GM12872 (cell line): ENCODE measurements around the gene PRKCZ.

Experiments
- CTCF ChIP-seq: IDR thresholded peaks from 3 replicates; pipeline ENCODE4 v1.5.1; 2011; ENCODE audit warnings: low read depth, mild to moderate bottlenecking, low read length, moderate library complexity; ENCODE audit not compliant: insufficient read depth

The PRKCZ gene

GRCh38 chr1:2021550-2021949 lies 28.7 kb upstream of the PRKCZ start:
- no peak for TF ChIP-seq CTCF

- TF ChIP-seq CTCF = no peak
These were observed 28.0 kb upstream of the PRKCZ start for GRCh38 chr1:2022063-2022770.

GRCh38 chr1:2023187-2023586 lies 27.0 kb upstream of the PRKCZ start:
- no peak for TF ChIP-seq CTCF

GRCh38 chr1:2024451-2024850 lies 25.8 kb upstream of the PRKCZ start:
- TF ChIP-seq CTCF = no peak

GRCh38 chr1:2024887-2025286 lies 25.3 kb upstream of the PRKCZ start:
- no peak for TF ChIP-seq CTCF

- TF ChIP-seq CTCF = no peak
These were observed 24.7 kb upstream of the PRKCZ start for GRCh38 chr1:2025491-2025981.

- TF ChIP-seq CTCF = no peak
These were observed 22.1 kb upstream of the PRKCZ start for GRCh38 chr1:2027961-2028583.
